GM19240 (cell line): ENCODE data around the gene FGD5.

Experiments used
- DNase-seq: peaks from one replicate; pipeline ENCODE4 v3.0.0; 2011; ENCODE audit warnings: low spot score; ENCODE audit not compliant: insufficient read length

The FGD5 gene

DNA sequence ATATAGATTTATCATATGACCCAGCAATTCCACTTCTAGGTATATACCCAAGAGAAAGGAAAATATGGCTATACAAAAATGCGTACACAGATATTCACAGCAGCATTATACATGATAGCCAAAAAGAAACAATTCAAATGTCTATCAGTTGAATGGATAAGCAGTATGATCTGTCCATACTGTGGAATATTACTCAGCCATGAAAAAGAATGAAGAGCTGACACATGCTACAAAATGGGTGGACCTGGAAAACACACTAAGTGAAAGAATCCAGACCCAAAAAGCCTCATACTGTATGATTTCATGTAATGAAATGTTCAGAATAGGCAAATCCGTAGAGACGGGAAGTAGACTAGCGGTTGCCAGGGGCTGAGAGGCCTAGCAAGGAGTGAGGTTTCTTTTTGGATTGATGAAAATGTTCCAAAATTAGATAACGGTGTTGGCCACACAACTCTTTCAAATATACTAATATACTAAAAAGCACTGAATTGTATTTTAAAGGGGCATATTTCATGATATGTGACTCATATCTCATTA, 33.4 kb downstream of the FGD5 start:
- DNase-seq, result no peak

DNA sequence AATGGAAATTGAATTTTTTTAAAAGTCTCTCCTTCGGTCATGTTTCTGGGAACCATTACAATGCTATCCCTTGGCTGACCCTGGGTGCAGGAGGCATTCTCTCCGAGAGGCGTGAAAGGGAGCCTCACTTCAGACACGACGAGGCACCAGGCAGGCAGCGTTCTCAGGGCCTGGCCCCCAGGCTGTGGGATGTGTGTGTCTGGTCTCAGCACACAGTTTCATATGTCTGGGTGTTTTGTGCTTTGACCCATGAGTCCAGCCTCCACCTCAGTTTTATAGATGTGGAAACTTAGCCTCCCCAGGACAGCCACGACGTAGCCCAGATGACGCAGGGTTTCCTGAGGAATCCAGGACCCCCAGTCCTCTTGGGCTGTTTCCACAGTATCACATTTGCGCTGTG, 34.0 kb downstream of the FGD5 start:
- no peak for DNase-seq

DNA sequence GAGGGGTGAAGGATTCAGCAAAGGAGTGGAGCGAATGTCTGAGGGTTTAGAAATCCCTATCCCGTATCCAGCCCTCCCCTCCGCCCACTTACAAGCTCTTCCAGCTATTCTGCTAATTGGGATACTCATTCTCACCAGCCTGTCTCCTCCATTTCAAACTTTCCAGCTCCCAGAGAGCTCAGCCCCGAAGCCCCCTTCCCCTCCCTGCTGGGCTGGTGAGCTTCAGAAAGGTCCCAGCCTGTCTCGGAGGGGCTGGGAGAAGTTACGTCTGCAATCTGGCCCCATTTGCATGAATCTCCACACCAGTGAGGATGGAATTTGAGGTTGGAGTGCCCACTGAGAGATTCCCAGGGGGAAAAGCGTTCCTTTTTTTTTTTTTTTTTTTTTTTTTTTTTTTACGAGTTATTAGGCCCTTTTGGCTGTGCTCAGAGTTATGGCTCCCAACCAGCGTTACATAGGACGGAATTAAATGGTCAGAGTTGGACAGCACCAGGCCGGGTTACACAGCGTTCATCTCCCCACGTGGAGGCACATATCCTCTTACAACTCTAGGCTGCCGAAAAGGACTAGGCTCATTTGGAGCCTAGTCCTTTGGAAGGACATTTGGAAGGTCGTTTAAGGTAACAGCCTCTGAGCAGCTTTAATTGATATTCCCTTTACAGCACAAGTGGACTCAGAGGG, 34.6 kb downstream of the FGD5 start:
- DNase-seq, result no peak

DNA sequence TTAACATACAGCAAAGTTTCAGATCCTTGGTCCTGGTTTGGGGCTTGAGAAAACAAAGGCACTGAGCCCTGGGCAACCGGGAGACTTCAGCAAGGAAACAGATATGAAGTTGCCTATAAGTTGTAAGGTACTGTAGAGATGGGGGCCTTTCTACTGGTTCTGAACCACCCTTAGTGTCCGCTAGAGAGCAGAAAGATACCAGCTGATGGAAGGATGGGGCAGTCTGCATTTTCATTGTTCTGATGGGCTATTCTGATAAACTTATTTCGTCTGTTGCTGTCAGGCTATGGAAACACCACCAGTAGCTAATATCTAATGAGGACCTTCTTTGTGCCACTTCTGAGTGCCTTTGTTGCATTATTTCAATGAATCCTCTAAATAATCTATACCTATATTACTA, 38.7 kb downstream of the FGD5 start:
- DNase-seq, result no peak

DNA sequence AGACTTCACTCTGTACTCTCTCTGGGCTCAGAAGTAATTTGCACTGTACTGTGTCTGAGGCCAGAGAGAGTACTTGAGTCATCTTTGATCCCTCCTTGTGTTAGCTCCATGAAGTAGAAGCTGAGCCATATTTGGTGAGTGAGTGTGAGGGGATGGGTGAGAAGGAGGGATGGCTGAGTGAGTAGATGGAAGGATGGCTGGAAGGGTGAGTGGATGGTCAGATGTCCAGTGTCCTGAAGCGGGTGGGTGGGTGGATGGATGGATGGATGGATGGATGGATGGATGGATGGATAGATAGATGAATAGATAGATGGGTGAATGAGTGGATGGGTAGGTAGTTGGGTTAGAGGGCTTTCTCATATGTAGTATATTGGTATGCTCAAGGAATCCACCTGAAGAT, 39.3 kb downstream of the FGD5 start:
- no peak for DNase-seq

DNA sequence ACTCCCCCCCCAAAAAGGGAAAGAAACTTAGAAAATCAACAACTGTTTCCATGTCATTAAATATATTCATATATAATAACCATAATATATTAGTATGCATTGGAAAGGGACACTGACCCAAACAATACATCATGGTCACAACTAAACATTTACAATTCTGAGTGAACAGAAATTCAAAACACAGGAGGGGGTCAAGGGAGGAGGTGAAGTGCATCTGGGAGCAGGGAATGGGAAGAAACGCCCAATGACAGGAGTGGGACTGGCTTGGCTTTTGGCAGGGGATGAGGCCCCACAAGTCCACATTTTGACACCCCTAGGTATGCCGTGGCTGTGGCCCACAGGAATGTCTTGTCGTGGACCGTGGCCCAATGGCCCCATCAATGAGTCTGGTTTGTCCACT, 41.1 kb downstream of the FGD5 start:
- no peak for DNase-seq

DNA sequence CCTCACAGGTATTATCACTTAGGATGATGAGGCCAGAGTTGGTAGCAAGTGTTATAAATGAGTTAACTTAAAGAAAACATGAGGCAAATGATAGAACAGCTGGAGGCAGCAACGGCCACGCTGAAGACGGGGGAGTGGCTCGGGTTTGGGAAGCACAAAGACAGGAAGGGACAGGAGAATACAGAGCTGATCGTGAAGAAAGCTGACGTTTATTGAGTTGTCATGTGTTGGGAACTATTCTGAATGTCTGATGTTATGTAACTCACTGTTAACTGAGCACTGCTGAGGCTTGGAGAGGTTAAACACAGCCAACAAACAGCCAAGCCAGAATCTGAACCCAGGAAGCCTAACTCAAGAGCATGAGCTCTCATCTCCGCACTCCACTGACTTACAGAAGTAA, 42.3 kb downstream of the FGD5 start:
- no peak for DNase-seq

DNA sequence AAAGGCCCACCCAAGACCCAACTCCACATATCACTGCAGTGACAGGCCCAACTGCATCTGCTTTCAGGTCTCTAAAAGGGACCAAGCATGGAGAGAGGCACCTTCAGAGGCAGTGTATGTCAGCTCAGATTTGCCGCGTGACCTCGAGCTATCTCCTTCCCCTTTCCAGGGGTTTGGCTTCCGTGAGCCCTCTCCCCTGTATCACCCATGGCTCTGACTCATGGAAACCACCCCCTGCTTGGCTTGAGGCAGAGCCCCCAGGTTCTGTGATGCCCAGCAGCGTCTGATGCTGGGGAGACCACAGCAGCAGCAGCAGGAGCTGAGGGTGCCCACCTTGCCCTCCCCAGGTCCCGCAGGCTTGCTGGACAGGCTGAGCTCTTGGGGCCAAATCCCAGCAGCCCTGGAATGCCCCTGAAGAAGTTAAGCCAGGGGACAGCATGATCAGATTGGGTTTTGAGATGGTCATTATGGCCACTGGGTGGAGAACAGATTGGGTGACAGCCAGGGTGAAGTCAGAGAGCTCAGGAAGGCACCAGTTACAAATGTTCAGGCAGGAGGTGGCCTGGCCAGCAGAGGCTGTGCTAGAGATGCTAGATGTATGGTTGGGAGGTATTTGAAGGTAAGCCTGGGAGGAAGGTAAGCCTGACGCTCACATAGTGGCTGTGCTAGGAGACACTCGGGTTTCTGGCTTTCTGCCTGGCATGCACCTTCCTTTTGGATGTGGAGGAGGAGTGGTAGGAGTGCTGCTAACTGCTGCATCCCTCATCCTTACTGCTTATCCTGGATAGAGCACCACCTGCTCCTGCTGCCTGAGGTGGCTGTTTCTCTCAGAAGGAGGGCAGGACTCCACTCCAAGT, 42.9 kb downstream of the FGD5 start:
- no peak for DNase-seq

DNA sequence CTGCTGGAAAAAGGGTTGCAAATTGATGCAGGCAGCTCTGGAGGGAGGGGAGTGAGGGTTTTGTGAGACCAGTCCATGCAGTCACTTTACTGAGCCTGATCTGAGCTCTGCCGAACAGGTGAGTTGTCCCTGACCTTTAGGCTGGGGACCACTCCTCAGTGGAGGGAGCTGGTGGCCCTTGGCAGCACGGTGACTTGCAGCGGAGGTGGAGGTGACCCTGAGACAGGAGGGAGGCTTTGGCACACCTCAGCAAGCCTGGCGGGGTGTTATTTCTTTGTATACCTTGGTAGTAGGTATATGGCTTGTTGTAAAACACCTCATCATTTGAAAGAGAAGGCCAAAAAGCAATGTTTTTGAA, 43.5 kb downstream of the FGD5 start:
- no peak for DNase-seq

DNA sequence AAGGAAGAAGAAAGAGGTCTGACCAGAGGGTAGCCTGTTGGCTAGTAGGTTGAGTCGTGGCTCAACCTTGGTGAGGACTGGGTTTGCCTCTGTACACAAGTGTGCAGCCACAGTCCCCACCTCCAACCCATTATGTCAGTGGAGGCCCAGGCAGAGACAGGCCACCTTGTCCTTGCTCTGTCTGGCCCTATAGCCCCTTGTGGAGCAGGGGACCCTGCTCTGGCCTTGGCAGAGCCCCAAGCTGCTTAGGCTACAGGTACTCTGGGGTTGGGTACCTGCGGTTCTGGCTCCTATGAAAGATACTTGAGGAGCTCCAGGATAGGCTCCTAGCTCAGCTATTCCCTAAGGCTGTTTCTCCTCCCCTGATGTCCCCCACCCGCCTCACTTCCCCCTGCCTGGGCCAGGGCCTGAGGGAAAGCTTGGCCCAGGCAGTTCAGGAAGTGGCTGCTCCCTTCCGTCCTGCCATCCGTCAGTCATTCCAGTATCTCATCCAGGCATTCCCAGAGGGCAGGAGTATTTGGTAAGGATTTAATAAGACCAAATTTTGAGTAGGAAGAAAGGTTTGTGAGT, 44.0 kb downstream of the FGD5 start:
- no peak for DNase-seq

DNA sequence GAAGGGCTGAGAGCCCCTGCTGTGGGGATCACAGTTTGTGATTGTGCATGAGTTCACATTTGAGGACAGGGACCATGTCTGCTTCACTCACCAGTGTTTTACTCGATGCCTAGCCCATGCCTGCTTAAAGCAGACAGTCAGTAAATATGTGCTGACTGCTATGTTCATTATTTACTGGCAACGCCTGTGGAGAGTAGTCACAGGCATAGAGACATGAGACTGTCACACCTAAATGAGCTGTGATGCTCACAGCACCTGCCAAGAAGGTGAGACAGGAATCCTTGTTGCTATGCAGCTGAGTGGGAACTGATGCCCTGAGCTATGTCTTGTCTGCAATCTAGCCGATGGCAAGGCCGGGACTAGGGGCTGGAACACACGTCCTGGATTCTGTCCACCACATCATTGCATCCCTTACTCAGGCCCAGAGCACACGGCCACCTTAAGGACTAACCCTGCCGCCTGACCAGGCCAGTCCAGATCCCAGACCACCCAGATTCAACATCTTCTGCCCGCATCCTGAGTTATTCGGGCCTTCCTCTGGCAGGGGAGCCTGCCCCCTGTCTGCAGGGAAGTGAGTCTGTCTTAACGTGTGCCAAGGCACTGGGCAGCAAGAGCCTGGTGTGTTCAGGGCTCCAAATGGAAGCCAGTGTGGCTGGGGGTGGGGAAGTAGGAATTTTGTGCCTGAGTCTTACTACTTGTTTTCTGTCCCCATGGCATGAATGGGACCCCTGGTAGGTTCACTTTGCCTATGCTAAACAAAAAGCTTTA, 44.8 kb downstream of the FGD5 start:
- DNase-seq, result no peak

DNA sequence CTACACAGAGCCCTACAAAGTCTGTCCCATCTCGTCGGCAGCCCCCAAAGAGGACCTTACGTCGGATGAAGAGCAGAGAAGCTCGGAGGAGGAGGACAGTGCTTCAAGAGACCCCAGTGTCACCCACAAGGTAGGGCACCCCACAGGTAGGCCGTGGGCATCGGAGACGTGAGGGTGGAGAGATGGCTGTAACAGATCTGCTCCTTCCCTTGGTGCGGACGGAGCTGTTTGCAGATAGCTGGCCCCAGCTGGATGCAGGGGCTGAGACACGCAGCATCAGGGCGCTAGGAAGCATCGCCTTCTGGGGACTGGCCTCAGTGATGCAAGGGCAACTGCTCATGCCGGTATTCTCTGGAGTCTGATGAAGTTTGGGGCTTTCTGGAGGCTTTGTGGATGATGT, 45.4 kb downstream of the FGD5 start:
- no peak for DNase-seq

DNA sequence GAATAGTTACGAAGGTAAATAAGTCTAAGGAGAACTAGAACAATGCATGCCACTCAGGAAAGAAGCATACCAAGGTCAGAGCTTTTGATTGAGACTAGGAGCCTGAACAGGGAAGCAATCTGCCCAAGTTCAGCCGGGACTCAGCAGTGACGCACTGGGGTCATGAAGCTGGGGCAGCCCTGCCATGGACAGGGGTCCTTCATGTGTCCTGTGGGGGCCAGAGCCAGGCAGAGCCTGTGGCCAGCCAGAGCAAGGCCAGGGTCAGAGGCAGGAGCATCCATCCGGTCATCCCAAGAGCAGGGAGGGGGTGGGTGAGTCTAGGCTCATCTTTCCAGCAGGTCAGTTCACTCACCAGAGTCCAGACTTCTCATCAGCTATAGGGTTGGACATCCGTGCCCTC, 47.9 kb downstream of the FGD5 start:
- DNase-seq, result no peak

DNA sequence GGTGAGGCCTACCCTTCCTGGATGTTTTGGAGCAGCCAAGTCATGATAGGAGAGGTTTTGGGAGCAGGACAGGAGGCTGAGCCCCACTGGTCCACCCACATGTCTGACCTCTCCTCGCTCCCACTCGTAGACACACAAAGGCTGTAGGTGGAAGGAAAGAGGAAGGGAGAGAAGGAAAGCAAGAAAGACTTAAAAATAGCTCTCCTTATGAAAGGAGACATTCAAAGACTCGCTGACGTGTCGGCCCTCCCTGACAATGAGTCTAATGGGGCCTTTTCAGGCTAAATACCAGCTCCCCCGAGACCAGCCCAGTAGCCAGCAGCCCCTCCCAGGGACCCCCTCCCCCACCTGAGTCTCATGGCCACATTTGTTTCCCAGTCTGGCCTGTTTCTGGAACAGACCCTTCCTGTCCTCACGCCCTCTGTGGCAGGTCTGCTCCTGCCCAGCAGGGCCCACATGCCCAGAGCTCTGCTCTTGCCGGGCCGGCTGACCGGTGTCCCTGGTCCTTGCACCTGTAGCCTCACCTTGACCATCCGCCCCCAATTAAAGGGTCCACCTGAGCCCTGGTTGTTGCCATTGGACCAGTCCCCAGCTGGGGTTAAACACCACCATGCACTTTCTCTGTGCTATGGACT, 49.3 kb downstream of the FGD5 start:
- no peak for DNase-seq

DNA sequence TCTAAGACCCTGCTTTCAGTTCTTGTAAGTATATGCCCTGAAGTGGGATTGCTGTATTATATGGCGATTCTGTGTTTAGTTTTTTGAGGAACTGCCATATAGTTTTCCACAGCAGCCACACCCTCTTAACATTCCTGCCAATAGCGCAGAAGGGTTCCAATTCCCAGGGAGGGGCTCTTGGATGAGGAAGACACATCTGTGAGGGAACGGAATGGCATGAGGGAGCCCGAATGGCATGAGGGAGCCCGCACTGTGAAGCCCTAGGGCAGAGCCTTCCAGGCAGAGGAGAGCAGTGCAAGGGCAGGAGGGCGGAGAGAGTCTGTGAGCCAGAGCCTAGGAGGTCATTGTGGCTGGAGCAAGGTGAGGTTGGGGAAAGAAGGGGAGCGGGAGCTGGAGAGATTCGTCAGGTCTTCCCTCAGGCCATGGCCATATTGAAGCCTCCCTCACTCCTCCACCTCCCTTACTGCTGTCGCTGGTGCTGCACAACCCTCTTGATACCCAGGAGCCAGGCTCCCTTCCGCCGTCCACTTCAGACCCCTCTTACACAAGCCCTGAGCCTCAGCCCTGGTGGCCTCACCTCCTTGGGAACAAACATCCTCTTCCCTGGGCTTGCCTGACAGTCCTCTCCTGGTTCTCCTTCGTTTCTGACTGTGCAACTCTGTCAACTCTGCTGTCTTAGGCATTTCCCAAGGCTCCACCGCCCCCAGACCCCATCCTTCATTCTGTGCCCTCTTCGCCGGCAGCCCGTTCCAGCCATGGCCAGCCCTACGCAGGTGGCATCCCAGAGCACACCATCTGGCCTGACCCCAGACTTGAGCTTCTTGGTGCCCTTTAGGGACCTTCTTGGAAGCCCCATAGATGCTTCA, 51.4 kb downstream of the FGD5 start:
- DNase-seq, result no peak

DNA sequence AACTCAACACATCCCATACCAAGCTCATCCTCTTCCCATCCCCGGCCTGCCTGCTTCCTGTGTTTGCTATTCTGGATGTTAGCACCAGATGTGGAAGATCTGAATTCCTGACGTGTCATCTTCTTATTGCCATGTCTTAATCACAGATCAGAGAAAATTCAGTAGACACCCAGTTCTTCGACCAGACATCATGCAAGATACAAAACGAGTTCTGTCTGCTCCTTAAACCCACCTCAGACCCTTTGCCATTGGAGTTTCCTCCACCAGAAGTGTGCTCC, 52.0 kb downstream of the FGD5 start:
- no peak for DNase-seq

DNA sequence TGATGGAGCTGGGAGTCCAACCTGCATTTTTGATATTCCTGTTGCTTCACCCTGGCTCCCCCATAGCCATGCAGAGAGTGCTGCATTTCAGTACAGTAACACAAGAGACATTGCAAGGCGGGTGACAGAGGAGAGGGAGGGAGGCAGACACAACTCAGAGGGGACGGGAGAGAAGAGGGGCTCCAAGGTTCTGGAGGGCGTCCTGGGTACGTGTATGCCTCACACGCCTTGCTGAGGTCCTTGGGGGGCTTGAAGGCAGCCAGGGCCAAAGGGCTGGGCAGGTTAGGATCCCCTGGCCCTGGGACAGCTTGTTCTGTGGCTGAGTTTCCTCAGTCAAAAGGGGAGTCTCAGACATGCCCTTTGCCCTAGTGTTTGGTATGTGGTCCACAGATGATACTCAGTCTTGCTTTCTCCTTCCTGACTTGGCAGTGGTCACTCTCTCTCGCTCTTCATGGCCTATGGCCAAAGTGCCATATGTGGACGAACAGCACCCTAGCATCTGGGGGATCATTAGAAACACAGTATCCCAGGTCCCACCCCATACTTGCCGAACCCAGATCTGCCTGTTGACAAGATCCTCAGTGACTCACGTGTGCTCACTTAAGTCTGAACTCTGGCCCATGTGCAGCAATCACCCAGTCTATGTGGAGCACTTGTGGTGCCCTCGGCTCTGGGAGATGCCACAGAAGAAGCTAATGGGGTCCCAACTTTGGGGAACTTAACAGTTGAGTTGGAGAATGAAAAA, 52.9 kb downstream of the FGD5 start:
- no peak for DNase-seq

DNA sequence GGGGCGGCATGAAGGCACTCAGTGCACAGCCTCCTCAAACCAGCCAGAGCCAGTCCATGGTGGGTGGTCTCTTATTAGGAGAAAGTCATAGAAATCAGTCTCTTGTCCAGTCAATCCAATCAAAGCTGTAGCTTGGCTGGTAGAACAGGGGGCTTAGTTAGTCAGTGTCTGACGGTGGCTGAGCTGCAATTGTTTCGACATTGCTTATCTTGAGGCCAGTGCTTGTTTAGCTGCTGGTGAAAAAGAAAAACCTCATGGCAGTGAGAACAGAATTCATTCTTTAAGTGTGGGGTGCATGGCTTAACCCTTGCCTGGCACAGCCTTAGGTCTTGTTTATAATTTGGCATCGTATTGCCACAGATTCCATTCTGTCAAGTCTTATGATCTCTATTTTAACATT, 53.9 kb downstream of the FGD5 start:
- no peak for DNase-seq

DNA sequence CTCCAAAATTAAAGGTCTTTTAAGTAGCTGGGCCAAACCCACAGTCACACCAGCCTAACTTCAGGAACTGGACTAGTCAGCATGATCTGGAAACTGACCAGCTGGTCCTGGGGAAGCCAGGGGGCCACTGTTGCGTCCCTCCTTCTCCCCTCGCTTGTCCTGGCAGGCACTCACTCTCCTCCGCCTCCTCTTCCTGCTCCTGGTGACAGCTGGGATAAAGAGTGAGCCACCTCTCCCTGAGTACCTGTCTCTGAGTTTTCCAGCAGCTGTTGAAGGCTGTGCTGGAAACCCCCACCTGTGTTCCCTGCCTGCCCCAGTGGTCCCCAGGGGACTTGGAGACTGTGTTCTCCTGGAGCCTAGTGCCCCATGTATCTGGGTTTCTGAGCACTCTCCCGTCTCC, 56.0 kb downstream of the FGD5 start:
- DNase-seq, result no peak
